GM18498 (cell line): Measurements from ENCODE around the gene PRDX3.

ENCODE experiments used
- ATAC-seq: cut with Tn5 transposase; IDR thresholded peaks from one replicate; pipeline ENCODE4 v1.9.1; 2021; ENCODE audit warnings: mild to moderate bottlenecking, moderate library complexity; ENCODE audit not compliant: unreplicated experiment

PRDX3 gene

DNA sequence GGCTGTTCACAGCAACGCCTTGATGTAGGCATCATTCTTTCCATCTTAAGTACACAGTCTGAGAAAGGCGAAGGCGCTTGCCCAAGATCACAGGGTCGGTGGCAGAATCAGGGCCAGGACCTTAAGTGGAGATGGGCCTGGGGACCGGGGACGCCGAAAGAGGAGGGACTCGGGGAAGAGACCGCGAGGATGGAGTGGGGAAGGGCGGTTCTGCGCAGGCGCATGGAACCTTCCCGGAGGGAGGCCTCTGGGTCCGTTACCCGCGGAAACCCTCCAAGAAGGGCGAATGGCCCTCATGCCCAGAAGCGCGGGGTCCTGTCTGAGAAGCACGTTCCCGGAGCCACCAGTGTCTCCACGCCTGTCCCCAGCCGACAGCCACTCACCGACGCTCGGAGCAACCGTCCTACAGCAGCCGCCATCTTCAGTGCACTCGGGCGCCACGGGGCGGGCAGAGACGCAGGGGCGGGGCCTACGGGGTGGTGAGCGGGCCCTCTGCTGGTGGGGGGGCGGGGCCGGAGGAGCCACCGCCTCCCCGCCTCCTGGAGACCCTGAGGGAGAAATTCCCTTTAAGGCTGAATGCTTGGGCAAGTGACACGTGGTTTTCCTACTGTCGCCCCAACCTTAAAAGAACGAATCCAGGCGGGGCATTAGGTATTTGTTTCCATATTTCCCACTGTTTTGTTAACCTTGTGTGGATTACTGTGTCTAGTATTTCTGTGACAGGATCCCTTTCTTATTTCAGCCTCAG is at the start of gene PRDX3:
PRDX3 (minus strand) TSS at position 441 of the 748 bp plus-strand sequence; CDS start at position 419, 22 bp downstream.
- peak; percentile 96 for ATAC-seq

GRCh38 chr10:119227825-119228224 is 49.2 kb upstream of the PRDX3 start:
- no peak for ATAC-seq

DNA sequence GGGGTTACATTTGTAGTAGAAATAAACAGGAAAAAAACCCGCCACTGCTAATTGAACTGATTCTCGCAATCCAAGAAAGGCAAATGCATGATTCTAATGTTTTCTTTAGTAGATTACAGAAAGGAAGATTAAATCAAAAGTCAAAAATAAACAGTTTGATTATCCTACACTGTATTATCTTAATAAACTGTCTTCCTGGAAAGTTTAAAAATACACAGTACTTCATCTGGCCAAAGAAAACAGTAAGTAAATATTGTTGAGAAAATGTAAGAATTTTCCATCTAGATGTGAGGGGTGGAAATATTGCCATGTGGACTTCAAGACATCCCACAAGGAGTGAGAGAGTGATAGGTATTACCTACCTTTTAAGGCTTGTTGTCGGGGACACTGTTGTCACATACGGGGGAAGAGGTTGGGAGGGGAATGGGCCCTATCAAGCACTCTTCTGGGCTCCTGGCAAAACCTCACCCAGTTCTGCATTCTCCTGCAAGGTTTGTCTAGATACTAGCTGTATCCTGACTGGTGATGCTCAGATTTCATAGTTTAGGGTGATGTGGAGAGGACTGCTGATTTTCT is 46.6 kb upstream of the PRDX3 start:
- no peak for ATAC-seq

DNA sequence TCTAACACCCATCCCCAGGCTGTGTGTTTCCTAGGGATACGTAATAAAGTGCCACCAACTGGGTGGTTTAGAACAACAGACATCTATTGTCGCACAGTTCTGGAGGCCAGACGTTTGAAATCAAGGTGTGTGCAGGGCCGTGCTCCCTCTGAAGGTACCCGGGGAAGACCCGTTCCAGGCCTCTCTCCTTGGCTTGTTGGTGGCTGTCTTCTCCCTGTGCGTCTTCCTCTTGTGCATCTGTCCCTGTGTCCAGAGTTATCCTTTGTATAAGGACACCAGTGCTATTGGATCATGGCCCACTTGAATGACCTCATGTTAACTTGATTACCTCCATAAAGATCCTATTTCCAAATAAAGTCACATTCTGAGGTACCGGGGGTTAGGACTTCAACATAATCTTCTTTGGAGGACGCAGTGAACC is 44.4 kb upstream of the PRDX3 start:
- no peak for ATAC-seq

DNA sequence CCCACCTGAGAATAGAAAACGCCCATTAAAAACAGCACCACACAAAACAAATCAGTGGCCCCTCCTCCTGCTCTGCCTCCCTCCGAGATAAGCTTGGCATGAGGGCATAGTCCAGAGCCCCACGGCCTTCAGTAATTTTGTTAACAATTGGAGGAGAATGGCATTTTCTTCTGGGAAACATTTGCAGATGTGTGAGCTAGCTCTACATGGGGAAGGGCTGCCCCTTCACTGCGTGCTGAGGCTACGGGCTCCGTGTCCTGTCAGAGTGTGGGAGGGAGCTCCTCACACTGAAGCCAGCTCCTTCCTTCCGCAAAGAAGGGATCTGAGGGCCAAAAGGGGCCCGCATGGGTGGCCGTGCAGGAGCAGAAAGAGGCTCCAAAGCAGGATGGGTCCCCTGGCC is 43.9 kb upstream of the PRDX3 start:
- ATAC-seq = no peak

- ATAC-seq = no peak
These were observed 43.1 kb upstream of the PRDX3 start for GRCh38 chr10:119221666-119222065.

DNA sequence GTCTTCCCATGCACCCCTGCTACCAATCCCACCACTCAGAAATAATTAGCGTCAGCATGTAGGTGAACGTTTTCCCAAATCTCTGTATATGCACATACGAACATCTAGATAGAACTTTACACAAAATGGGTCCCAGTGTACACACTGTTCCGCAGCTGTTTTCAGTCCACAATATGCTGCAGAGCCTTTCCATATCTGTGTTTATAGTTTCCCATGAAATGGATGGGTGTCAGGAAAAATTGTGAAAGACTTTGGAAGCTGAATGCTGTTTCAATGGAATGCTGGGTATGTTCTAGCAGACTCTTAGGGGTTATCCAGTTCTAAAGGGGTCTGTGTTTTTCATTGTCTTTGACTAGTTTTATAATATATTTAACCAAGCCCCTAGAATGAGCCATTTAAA is 42.6 kb upstream of the PRDX3 start:
- no peak for ATAC-seq

GRCh38 chr10:119219871-119220270 is 41.3 kb upstream of the PRDX3 start:
- no peak for ATAC-seq

DNA sequence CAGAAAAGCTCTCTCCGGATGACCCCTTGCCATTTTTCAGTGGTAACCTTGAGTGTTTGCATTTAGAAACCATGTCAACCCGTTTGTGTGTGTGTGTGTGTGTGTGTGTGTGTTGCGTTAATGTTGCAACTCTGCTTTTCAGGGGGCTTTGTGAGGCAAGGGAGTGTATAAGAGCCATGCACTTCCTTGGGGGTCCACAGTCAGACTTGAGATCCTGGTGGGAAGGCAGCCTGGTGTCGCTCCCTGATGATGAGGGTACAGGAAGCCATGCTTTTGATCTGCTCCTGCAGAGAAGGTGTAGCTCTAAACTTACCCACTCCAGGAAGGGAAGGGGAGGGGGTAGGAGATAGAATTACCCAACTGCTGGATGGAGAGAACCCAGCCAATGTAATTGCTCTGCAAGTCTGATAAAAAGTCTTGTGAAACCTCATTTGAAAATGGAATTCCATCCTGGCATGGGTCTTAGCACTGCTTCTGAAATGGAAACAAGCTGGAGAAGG is 39.4 kb upstream of the PRDX3 start:
- ATAC-seq = no peak

GRCh38 chr10:119217401-119217800 is 38.8 kb upstream of the PRDX3 start:
- ATAC-seq = no peak

DNA sequence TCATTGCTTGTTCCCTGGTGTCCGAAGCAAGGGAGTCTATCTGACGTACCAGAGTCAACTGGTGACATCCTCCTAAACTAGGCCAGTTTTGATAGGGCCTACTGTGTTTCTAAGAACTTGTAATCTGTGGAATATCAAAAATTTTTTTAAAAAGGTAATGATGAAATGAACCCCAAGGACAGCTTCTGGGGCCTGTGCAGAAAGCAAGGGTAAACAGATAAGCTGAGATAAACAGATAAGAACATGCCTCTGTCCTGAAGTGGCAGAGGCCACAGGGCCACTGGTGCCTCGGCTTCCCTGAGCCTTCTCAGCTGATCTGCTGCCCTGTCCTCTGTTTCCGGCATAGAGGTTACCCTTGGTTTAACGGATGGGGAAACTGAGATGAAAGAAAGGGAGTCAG is 37.5 kb upstream of the PRDX3 start:
- ATAC-seq = no peak

- no peak for ATAC-seq
These were observed 36.8 kb upstream of the PRDX3 start for GRCh38 chr10:119215371-119215770.

- ATAC-seq = no peak
These were observed 33.2 kb upstream of the PRDX3 start for GRCh38 chr10:119211625-119212441.

GRCh38 chr10:119211176-119211575 is 32.6 kb upstream of the PRDX3 start:
- ATAC-seq = no peak

DNA sequence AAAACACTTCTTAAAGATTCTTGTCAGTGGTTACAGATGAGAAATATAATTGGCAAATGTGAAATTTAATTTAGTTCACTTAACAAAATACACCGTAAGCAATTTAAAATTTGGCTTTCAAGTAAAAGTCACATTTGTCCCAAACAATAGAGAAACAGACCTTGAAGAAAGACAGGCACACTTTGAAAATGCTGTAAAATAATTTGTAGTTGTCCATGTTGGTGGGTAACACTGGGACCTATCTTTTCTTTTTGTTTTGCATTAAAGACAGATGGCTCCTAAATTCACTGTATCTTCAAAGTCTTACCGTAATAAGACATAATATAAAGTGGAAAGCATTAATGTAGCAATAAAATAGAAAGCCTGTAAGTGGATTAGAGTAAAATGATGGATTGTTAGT is 32.0 kb upstream of the PRDX3 start:
- no peak for ATAC-seq

DNA sequence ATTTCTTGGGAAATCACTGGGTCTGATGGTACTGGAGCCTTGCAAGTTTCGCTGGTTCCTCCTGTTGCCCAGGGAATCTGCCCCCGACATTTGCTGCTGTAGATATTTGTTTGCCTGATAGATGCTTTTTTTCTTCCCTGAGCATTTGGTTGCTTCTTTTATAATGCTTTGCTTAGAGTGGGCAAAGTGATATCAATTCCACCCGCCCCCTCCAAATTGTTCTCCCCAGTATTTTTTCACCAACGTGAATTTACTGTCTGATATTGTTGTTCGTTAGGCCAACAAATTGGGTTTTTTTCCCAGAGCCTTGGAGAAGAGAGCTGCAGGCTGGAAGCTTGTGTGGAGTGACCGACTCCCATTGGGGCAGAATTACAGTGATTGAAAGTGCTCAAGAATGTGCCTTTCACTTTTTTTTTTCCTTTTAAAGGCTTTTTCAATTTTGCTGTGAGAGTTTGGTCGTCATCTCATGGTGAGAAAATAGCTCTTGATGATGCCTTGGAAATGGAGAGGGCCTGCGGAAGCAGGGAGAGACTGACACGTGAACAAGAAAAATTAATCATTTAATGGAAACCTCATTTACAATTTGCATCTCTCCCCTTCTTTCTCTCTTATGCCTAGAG is 31.2 kb upstream of the PRDX3 start:
- no peak for ATAC-seq

- no peak for ATAC-seq
These were observed 30.6 kb upstream of the PRDX3 start for GRCh38 chr10:119209035-119209735.

DNA sequence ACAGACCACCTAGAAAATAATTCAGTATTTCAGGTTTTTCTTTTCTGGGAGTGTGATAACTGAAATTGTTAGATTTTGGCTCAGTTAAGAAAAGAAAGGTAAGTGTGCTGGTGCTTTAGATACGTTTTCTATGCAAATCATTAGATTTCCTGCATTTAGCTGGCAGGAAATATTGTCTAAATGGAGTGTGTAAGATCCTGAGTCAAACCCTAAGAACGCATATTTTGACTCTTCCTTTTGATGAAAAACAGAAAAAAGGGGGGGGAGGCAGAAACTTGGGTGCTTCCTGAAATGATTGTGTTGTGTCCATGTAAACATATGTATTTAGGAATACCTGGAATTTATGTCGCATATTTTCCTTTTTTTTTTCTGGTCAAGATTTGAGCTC is 29.9 kb upstream of the PRDX3 start:
- ATAC-seq = no peak

- peak; percentile 13 for ATAC-seq
These were observed 29.3 kb upstream of the PRDX3 start for GRCh38 chr10:119207713-119208552.

DNA sequence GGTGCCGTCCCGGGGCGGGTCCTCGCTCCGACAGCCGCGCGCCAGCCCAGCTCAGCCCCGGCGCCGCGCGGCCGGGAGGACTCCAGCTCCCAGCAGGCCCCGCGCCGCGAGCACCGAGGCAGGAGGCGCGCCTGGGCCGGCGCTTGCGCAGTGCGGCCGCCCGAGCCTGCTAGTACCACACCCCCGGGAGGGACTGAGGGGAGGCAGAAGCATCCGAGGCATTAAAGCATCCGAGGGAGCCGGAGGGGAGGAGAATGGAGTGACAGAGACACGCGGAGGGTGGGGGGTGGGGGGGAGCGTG is 28.7 kb upstream of the PRDX3 start, which contains the start of gene GRK5:
GRK5 (plus strand) TSS at position 206 of the 301 bp plus-strand sequence. CDS start 347 bp downstream, outside the sequence.
- ATAC-seq = peak; percentile 80
